Gastroesophageal sphincter (tissue), 2 donors: Measurements from ENCODE around the gene CALML5.

ENCODE experiments used
- EP300 ChIP-seq: sonication (generic); formaldehyde crosslinking; IDR thresholded peaks from one replicate; pipeline ENCODE4 v1.6.1; 2017; ENCODE audit warnings: antibody characterized with exemption, mild to moderate bottlenecking
- POLR2AphosphoS5 ChIP-seq: sonication (generic); formaldehyde crosslinking; IDR thresholded peaks from one replicate; pipeline ENCODE4 v1.6.1; 2017; ENCODE audit warnings: antibody characterized with exemption

DNA sequence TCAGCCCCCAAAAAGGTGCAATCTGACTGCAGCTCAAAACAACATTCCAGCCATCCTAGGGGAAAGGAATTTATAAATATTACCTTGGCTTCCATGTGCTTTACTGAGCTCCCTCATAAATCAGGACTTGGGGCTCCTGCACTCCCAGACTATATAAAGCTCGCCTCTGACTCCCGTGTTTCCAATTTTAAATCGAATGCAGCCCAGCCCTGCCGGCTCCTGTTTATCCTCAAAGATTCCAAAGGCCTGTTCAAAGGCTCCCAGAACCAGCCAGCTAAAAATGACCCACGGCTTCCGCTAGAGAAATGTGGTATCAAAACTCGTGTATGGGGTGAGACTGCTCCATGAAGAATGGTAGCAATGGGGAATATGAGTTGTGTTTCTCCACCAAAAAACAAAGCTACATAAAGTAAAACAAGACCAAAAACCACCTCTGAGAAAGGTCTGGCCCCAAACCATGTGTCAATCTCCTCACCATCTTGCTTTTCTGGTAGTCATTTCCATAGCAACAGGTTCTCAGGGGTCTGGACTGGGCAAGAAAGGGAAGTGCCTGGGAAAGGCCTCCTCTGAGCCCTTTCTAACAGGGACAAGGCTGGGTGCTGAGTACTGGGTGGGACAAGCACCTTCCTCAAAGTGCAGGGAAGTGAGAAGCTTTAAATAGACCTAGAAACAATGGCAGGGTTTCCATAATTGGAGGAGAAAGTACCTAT is 30.5 kb upstream of the CALML5 start:
- TF ChIP-seq POLR2AphosphoS5 (peak; percentile 54), EP300 (no peak)
